COR-L47 (cell line): ENCODE measurements around the gene FBXW11.

Experiments
- DNase-seq: peaks from one replicate; lab custom pipeline; 2025; lab: John Stamatoyannopoulos, UW

The FBXW11 gene

GRCh38 chr5:171840711-171841522 lies 165.5 kb downstream of the FBXW11 start:
- DNase-seq, result no peak

GRCh38 chr5:171840066-171840465 lies 166.4 kb downstream of the FBXW11 start:
- peak; percentile 4 for DNase-seq

GRCh38 chr5:171839112-171839511 lies 167.3 kb downstream of the FBXW11 start:
- no peak for DNase-seq

GRCh38 chr5:171838066-171838465 lies 168.4 kb downstream of the FBXW11 start:
- no peak for DNase-seq

GRCh38 chr5:171837522-171837921 lies 168.9 kb downstream of the FBXW11 start:
- no peak for DNase-seq

GRCh38 chr5:171835066-171835465 lies 171.4 kb downstream of the FBXW11 start:
- DNase-seq, result no peak

- no peak for DNase-seq
These were observed 172.0 kb downstream of the FBXW11 start for GRCh38 chr5:171834461-171834860.

- DNase-seq, result no peak
These were observed 173.7 kb downstream of the FBXW11 start for GRCh38 chr5:171832775-171833174.

GRCh38 chr5:171830686-171831085 lies 175.8 kb downstream of the FBXW11 start:
- no peak for DNase-seq

GRCh38 chr5:171827162-171827561 lies 179.3 kb downstream of the FBXW11 start:
- no peak for DNase-seq

GRCh38 chr5:171826132-171826531 lies 180.3 kb downstream of the FBXW11 start:
- no peak for DNase-seq

- no peak for DNase-seq
These were observed 181.4 kb downstream of the FBXW11 start for GRCh38 chr5:171825051-171825450.

GRCh38 chr5:171823269-171823668 lies 183.2 kb downstream of the FBXW11 start:
- DNase-seq, result no peak

GRCh38 chr5:171821286-171821685 lies 185.2 kb downstream of the FBXW11 start:
- DNase-seq, result no peak

- no peak for DNase-seq
These were observed 185.9 kb downstream of the FBXW11 start for GRCh38 chr5:171820561-171820960.

- no peak for DNase-seq
These were observed 189.8 kb downstream of the FBXW11 start for GRCh38 chr5:171816666-171817065.

GRCh38 chr5:171813813-171814490 lies 192.5 kb downstream of the FBXW11 start:
- no peak for DNase-seq

- DNase-seq, result no peak
These were observed 193.2 kb downstream of the FBXW11 start for GRCh38 chr5:171813270-171813669.
